Peyer's patch (tissue), 4 donors: ENCODE results near the gene C5orf52.

Experiments
- CTCF ChIP-seq, 6 experiments: fragments of 450-650 bp in 4 of 6; fragments of 200-600 bp in 2 of 6; sonication (generic) in 1 of 6; IDR thresholded peaks; one replicate each; pipeline ENCODE4 v1.5.1; 2017 to 2019; ENCODE audit warnings: antibody characterized with exemption in 6 of 6, mild to moderate bottlenecking in 3 of 6, moderate library complexity in 1 of 6
- POLR2A ChIP-seq, 2 donors: fragments of 450-650 bp; IDR thresholded peaks; one replicate each; pipeline ENCODE4 v1.5.1; 2017; ENCODE audit warnings: antibody characterized with exemption in 2 of 2, mild to moderate bottlenecking in 2 of 2, moderate library complexity in 2 of 2

GRCh38 chr5:157708866-157709265 lies 37.5 kb downstream of the C5orf52 start:
- TF ChIP-seq CTCF (IDR thresholded peaks at IDR 0.05): no peak
- TF ChIP-seq POLR2A (IDR thresholded peaks at IDR 0.05): no peak
